Astrocyte of the spinal cord (primary cell): ENCODE measurements around the gene ABCG2.

Source experiments
- DNase-seq: peaks from one replicate; pipeline ENCODE4 v3.0.0; 2011; ENCODE audit warnings: low read depth, low spot score
- H3K4me3 ChIP-seq: 2 replicates; pipeline ENCODE4 v1.5.1; 2011; ENCODE audit warnings: low read depth, mild to moderate bottlenecking, low read length, moderate library complexity
- in situ Hi-C: cut with HindIII; loops from 2 replicates; pipeline ENCODE4 v1.10.0; 2017; ENCODE audit warnings: low sequenced_read_pairs
- TF ChIP-seq, protein P1 (sequence below): IDR thresholded peaks from 2 replicates; pipeline ENCODE4 v1.5.1; 2012; ENCODE audit warnings: low read depth, mild to moderate bottlenecking, low read length, inconsistent platforms

The ABCG2 gene

GRCh38 chr4:88188738-88189417 lies 30.4 kb upstream of the ABCG2 start:
- in situ Hi-C loops: no loop called here
- H3K4me3 ChIP-seq: no peak overlapping the region
- TF ChIP-seq, protein P1, sequence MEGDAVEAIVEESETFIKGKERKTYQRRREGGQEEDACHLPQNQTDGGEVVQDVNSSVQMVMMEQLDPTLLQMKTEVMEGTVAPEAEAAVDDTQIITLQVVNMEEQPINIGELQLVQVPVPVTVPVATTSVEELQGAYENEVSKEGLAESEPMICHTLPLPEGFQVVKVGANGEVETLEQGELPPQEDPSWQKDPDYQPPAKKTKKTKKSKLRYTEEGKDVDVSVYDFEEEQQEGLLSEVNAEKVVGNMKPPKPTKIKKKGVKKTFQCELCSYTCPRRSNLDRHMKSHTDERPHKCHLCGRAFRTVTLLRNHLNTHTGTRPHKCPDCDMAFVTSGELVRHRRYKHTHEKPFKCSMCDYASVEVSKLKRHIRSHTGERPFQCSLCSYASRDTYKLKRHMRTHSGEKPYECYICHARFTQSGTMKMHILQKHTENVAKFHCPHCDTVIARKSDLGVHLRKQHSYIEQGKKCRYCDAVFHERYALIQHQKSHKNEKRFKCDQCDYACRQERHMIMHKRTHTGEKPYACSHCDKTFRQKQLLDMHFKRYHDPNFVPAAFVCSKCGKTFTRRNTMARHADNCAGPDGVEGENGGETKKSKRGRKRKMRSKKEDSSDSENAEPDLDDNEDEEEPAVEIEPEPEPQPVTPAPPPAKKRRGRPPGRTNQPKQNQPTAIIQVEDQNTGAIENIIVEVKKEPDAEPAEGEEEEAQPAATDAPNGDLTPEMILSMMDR: no peak
- no peak for DNase-seq

- in situ Hi-C loops: no loop called here
- TF ChIP-seq, protein P1: no peak
- no peak for DNase-seq
- H3K4me3 ChIP-seq: no peak overlapping the region
Measured at GRCh38 chr4:88187766-88188165, 29.3 kb upstream of the ABCG2 start.

- in situ Hi-C loops: no loop called here
- H3K4me3 ChIP-seq: no peak overlapping the region
- peak; percentile 9 for DNase-seq
- TF ChIP-seq, protein P1: no peak
Measured at GRCh38 chr4:88185906-88186305, 27.5 kb upstream of the ABCG2 start.

- TF ChIP-seq, protein P1: no peak
- in situ Hi-C loops: no loop called here
- no peak for DNase-seq
- H3K4me3 ChIP-seq: no peak overlapping the region
Measured at GRCh38 chr4:88179261-88179660, 20.8 kb upstream of the ABCG2 start.

DNA sequence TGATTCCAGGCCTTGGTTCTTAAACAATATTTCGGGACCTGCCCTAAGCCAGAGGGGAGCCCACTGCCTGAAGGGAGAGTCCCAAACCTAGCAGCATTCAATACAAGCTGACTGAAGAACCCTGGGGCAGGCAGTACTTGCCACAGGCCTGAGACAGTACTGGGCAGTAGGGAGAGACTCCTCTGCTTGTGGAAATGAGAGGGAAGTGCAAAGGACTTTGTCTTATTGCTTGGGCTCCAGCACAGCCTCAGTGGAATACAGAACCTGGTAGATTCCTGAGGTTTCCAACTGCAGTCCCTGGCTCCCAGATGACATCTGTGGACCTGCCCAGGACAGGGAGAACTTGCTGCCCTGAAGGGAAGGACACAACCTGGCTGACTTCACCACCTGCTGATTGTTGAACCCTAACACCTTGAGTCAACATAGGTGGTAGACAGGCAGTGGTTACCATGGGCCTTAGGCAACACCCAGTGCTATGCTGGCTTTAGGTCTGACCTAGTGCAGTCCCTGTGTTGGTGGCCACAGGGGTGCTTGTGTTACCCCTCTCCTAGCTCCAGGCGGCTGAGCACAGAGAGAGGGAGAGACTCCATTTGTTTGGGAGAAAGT lies 20.3 kb upstream of the ABCG2 start:
- TF ChIP-seq, protein P1: no peak
- DNase-seq: no peak
- H3K4me3 ChIP-seq: no peak overlapping the region
- in situ Hi-C loops: no loop called here

DNA sequence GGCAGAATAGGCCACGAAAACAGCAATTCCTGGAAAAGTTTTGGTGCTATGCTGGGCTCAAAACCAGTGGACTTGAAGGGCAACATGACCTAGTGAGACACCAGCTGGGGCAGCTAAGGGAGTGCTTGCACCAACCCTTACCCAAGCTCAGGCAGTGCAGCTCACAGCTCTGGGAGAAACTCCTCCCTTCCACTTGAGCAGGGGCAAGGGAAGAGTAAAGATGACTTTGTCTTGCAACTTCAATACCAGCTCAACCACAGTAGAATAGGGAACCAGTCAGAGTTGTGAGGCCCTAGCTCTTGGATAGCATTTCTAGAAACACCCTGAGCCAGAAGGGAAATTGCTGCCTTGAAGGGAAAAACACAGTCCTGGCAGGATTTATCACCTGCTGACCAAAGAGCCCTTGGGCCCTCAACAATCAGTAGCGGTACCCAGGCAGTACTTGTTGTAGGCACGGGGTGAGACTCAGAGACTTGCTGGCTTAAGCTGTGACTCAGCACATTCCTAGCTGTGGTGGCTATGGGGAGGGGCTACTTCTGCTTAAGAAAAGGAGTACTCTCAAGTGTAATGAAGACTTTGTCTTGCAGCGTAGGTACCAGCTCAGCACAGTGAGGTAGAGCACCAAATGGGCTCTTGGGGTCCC lies 19.7 kb upstream of the ABCG2 start:
- DNase-seq: peak; percentile 84
- in situ Hi-C loops: no loop called here
- no peak overlapping the region for H3K4me3 ChIP-seq
- TF ChIP-seq, protein P1: no peak
